ENCODE results near the gene RAC3. TPM values are rescaled to one million over a fixed set of nuclear protein-coding genes. Genes with fewer than 3 reads are reported as not detected.

RAC3 gene
- polyA plus RNA-seq (ENCODE audit: insufficient read length), result 10.1 TPM
- long read RNA-seq, donor 1, transcript RAC3-201 (6 exons, 1,090 nt), result major isoform, 9 of 10 reads
- long read RNA-seq, donor 1, partial matches to known transcripts, result 0 of 10 reads
- long read RNA-seq, donor 1, other reads (novel, unspliced or antisense), result 0 of 10 reads
- long read RNA-seq, donor 2, transcript RAC3-201 (6 exons, 1,090 nt), result major isoform, 12 of 15 reads
- long read RNA-seq, donor 2, partial matches to known transcripts, result 0 of 15 reads
- long read RNA-seq, donor 2, other reads (novel, unspliced or antisense), result 0 of 15 reads
- long read RNA-seq, donor 3, transcript RAC3-201 (6 exons, 1,090 nt), result major isoform, 7 of 8 reads
- long read RNA-seq, donor 3, partial matches to known transcripts, result 0 of 8 reads
- long read RNA-seq, donor 3, other reads (novel, unspliced or antisense), result 0 of 8 reads
- long read RNA-seq, donor 4, partial matches to known transcripts, result 0 of 1 reads
- long read RNA-seq, donor 4, other reads (novel, unspliced or antisense), result 0 of 1 reads
- long read RNA-seq, donor 5, transcript RAC3-201 (6 exons, 1,090 nt), result major isoform, 11 of 366 reads
- long read RNA-seq, donor 5, partial matches to known transcripts, result 204 of 366 reads
- long read RNA-seq, donor 5, other reads (novel, unspliced or antisense), result 149 of 366 reads
- long read RNA-seq, donor 6, transcript RAC3-201 (6 exons, 1,090 nt), result major isoform, 19 of 19 reads
- long read RNA-seq, donor 6, partial matches to known transcripts, result 0 of 19 reads
- long read RNA-seq, donor 6, other reads (novel, unspliced or antisense), result 0 of 19 reads
- long read RNA-seq, donor 7, transcript RAC3-201 (6 exons, 1,090 nt), result major isoform, 15 of 28 reads
- long read RNA-seq, donor 7, partial matches to known transcripts, result 9 of 28 reads
- long read RNA-seq, donor 7, other reads (novel, unspliced or antisense), result 0 of 28 reads
- long read RNA-seq, donor 8, partial matches to known transcripts, result 0 of 3 reads
- long read RNA-seq, donor 8, other reads (novel, unspliced or antisense), result 0 of 3 reads

GRCh38 chr17:82031303-82031884, at the start of gene RAC3:
Gene RAC3, plus strand, starts transcription at chr17:82031678. Its CDS starts 84 bp downstream, at chr17:82031762.
- no peak for DNase-seq

GRCh38 chr17:81983011-81983638, 48.4 kb upstream of the RAC3 start:
- no peak for DNase-seq

- DNase-seq, result no peak
Measured at GRCh38 chr17:81983639-81984373, 47.7 kb upstream of the RAC3 start.

- DNase-seq, result no peak
Measured at GRCh38 chr17:81984773-81985410, 46.6 kb upstream of the RAC3 start.

- DNase-seq, result no peak
Measured at GRCh38 chr17:81986606-81987005, 44.9 kb upstream of the RAC3 start.

- no peak for DNase-seq
Measured at GRCh38 chr17:81987161-81987770, 44.2 kb upstream of the RAC3 start.

GRCh38 chr17:81990836-81991683, 40.4 kb upstream of the RAC3 start:
- no peak for DNase-seq

- no peak for DNase-seq
Measured at GRCh38 chr17:81991684-81992305, 39.7 kb upstream of the RAC3 start.

GRCh38 chr17:81992306-81993102, 39.0 kb upstream of the RAC3 start:
- DNase-seq, result peak; percentile 76

- no peak for DNase-seq
Measured at GRCh38 chr17:81993729-81994592, 37.5 kb upstream of the RAC3 start.

- DNase-seq, result no peak
Measured at GRCh38 chr17:81994593-81995462, 36.6 kb upstream of the RAC3 start.

GRCh38 chr17:81995463-81996231, 35.8 kb upstream of the RAC3 start:
- DNase-seq, result no peak

- DNase-seq, result no peak
Measured at GRCh38 chr17:81996232-81996756, 35.2 kb upstream of the RAC3 start.

- DNase-seq, result no peak
Measured at GRCh38 chr17:81996757-81997441, 34.6 kb upstream of the RAC3 start.

Data from left kidney (tissue), 8 donors.